ENCODE results near the gene ACTMAP.

The ACTMAP gene

GRCh38 chr19:40692212-40692551, 58.1 kb downstream of the ACTMAP start:
- no peak for DNase-seq

DNA sequence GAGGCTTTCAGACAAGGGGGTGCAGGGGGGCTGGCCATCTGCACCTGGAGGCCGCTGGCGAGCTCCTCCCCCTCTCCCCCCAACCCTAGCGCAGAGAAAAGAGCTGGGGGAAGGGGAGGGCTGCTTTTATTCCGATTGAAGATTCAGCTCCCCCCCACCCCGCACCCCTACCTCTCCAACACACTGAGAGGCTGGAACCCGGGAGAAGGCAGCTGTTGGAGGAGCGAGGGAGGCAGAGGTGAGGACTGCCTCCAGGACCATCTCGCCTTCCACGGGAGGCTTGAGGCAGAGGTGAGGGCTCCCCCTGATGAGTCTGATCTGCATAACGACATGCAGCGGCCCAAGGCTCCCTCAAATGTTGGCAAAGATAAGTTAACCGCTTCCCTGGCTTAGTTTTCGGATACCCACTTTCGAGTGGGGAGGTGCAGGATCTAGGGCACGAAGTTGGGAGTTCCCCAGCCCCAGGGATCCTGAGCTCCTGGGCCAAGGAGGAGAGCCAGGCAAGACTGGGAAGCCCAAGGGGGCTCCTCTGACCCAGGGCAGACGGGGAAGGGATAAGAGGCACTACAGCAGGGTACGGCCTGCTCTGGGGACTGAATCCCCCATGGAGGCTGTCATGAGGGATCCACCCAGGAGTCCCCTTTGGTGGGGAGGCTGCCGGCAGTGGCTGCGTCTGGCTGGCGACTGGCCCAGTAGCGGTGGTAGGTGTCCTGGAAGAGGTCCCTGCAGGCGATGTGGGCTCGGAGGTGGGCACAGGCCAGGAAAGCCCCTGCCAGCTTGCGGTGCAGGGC, 58.7 kb downstream of the ACTMAP start:
- no peak for DNase-seq

Data from activated CD4-positive, alpha-beta T cell treated with anti-CD3 and anti-CD28 coated beads, Interleukin-2, amount 50 U/mL, for 1 hour (primary cell).